Neural cell (in vitro differentiated cells): ENCODE data around the gene ATP4B. TPM values are rescaled to one million over a fixed set of nuclear protein-coding genes. Genes with fewer than 3 reads are reported as not detected.

Experiments used
- H2AFZ ChIP-seq: fragments of 200-600, 300-800 bp; sonication (generic), shearing (Covaris generic); 2 replicates; pipeline ENCODE4 v1.6.0; 2014; ENCODE audit warnings: low read depth, mild to moderate bottlenecking, antibody characterized with exemption, low read length, moderate library complexity
- H3F3A ChIP-seq: fragments of 200-600 bp; shearing (Covaris generic); 2 replicates; pipeline ENCODE4 v1.6.1; 2016; ENCODE audit warnings: mild to moderate bottlenecking, moderate library complexity, mixed read lengths, antibody characterized with exemption, low read length; ENCODE audit not compliant: insufficient read depth, poor library complexity, severe bottlenecking
- H3K27ac ChIP-seq: fragments of 200-600, 300-800 bp; sonication (generic), shearing (Covaris generic); 2 replicates; pipeline ENCODE4 v1.5.1; 2014; ENCODE audit warnings: mild to moderate bottlenecking, low read length, moderate library complexity
- H3K27me3 ChIP-seq: fragments of 300-800, 200-600 bp; sonication (generic), shearing (Covaris generic); 2 replicates; pipeline ENCODE4 v1.6.0; 2014; ENCODE audit warnings: mild to moderate bottlenecking, low read depth, low read length, moderate library complexity; ENCODE audit not compliant: insufficient read depth
- H3K36me3 ChIP-seq: fragments of 300-800, 200-600 bp; sonication (generic), shearing (Covaris generic); 2 replicates; pipeline ENCODE4 v1.5.1; 2014; ENCODE audit warnings: mild to moderate bottlenecking, antibody characterized with exemption, low read length, moderate library complexity; ENCODE audit not compliant: insufficient read depth
- H3K4me2 ChIP-seq: fragments of 300-800, 200-600 bp; sonication (generic), shearing (Covaris generic); 2 replicates; pipeline ENCODE4 v1.6.0; 2014; ENCODE audit warnings: mild to moderate bottlenecking, low read length
- H3K4me3 ChIP-seq: fragments of 300-800, 200-600 bp; sonication (generic), shearing (Covaris generic); 2 replicates; pipeline ENCODE4 v1.5.1; 2014; ENCODE audit warnings: mild to moderate bottlenecking, low read length, moderate library complexity
- H3K79me2 ChIP-seq: fragments of 200-600 bp; shearing (Covaris generic); replicated peaks from 2 replicates; pipeline ENCODE4 v1.6.0; 2014; ENCODE audit warnings: mild to moderate bottlenecking, low read length, moderate library complexity; ENCODE audit not compliant: insufficient read depth
- H3K9ac ChIP-seq: fragments of 300-800, 200-600 bp; sonication (generic), shearing (Covaris generic); 2 replicates; pipeline ENCODE4 v1.6.1; 2016; ENCODE audit warnings: mild to moderate bottlenecking, low read length, mixed read lengths
- H3K9me2 ChIP-seq: fragments of 200-600 bp; shearing (Covaris generic); 2 replicates; pipeline ENCODE4 v1.6.1; 2016; ENCODE audit warnings: mild to moderate bottlenecking, low read length, mixed read lengths; ENCODE audit not compliant: insufficient read depth
- H3K9me3 ChIP-seq: fragments of 200-600, 300-800 bp; sonication (generic), shearing (Covaris generic); 2 replicates; pipeline ENCODE4 v1.6.1; 2016; ENCODE audit warnings: mild to moderate bottlenecking, mixed run types, low read length, moderate library complexity, mixed read lengths
- H4K20me1 ChIP-seq: fragments of 200-600 bp; shearing (Covaris generic); 2 replicates; pipeline ENCODE4 v1.6.1; 2016; ENCODE audit warnings: mild to moderate bottlenecking, mixed run types; ENCODE audit not compliant: insufficient read depth
- EP300 ChIP-seq: fragments of 450-650 bp; conservative IDR thresholded peaks from 2 replicates; pipeline ENCODE4 v1.6.1; 2014; ENCODE audit warnings: antibody characterized with exemption, mild to moderate bottlenecking, moderate library complexity; ENCODE audit not compliant: poor library complexity, severe bottlenecking
- EZH2 ChIP-seq: fragments of 200-600, 300-800 bp; shearing (Covaris generic), sonication (generic); IDR thresholded peaks from 2 replicates; pipeline ENCODE4 v1.6.1; 2014; ENCODE audit warnings: antibody characterized with exemption, low read length, borderline replicate concordance, mild to moderate bottlenecking; ENCODE audit not compliant: insufficient read depth, poor library complexity, severe bottlenecking
- RAD21 ChIP-seq: fragments of 450-650 bp; conservative IDR thresholded peaks from 2 replicates; pipeline ENCODE4 v1.6.1; 2014; ENCODE audit warnings: antibody characterized with exemption, mild to moderate bottlenecking, moderate library complexity
- SMC3 ChIP-seq: fragments of 450-650 bp; conservative IDR thresholded peaks from 2 replicates; pipeline ENCODE4 v1.6.1; 2014; ENCODE audit warnings: antibody characterized with exemption, mild to moderate bottlenecking, moderate library complexity; ENCODE audit not compliant: poor library complexity
- polyA plus RNA-seq: library from polyadenylated mRNA; depleted of rRNA; stranded (reverse); fragments of >200 nt; gene quantifications from 2 replicates; pipeline ENCODE4 v1.2.3, GENCODE V29; 2014
- TF ChIP-seq, protein P1 (sequence below): fragments of 450-650 bp; IDR thresholded peaks from 2 replicates; pipeline ENCODE4 v1.5.1; 2014; ENCODE audit warnings: antibody characterized with exemption, mild to moderate bottlenecking, moderate library complexity; ENCODE audit not compliant: poor library complexity, severe bottlenecking
- TF ChIP-seq, protein P2 (sequence below): IDR thresholded peaks from 2 replicates; pipeline ENCODE4 v1.6.1; 2012; ENCODE audit warnings: borderline replicate concordance

Gene ATP4B
- polyA plus RNA-seq, 1 donor from 2014 or later, result not detected

DNA sequence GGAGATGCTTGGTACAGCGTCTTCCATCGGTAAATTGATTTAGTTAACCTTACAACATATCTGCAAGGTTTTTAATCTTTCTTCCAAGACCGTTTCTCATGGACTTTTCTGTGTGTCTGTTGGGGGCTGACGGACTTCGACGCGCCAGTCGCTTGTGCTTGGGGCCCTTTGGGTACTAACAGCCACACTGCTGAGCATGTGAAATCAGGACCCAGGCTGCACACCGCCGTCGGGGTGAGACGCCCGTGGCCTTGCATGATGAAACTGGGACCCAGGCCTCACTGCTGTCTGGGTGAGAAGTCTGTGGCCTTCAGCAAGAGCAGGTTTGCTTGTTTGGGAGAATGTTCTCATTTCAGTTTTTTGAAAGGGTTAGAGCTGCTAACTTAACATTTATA lies 9.8 kb downstream of the ATP4B start:
- Histone ChIP-seq H3F3A (no peaks in the 10 kb centered on the region), H3K79me2 (no peaks in the 10 kb centered on the region), H2AFZ (no peak overlapping the region), H3K4me2 (no peak overlapping the region), H3K27me3 (no peaks in the 10 kb centered on the region), H3K36me3 (no peaks in the 10 kb centered on the region), H4K20me1 (no peaks in the 10 kb centered on the region), H3K9me2 (no peaks in the 10 kb centered on the region), H3K9ac (no peak overlapping the region), H3K9me3 (no peaks in the 10 kb centered on the region), H3K27ac (no peak overlapping the region), H3K4me3 (no peak overlapping the region)
- no peak for TF ChIP-seq RAD21
- no peak for TF ChIP-seq SMC3
- TF ChIP-seq EP300, result no peak
- TF ChIP-seq, protein P1, sequence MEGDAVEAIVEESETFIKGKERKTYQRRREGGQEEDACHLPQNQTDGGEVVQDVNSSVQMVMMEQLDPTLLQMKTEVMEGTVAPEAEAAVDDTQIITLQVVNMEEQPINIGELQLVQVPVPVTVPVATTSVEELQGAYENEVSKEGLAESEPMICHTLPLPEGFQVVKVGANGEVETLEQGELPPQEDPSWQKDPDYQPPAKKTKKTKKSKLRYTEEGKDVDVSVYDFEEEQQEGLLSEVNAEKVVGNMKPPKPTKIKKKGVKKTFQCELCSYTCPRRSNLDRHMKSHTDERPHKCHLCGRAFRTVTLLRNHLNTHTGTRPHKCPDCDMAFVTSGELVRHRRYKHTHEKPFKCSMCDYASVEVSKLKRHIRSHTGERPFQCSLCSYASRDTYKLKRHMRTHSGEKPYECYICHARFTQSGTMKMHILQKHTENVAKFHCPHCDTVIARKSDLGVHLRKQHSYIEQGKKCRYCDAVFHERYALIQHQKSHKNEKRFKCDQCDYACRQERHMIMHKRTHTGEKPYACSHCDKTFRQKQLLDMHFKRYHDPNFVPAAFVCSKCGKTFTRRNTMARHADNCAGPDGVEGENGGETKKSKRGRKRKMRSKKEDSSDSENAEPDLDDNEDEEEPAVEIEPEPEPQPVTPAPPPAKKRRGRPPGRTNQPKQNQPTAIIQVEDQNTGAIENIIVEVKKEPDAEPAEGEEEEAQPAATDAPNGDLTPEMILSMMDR, result no peak

DNA sequence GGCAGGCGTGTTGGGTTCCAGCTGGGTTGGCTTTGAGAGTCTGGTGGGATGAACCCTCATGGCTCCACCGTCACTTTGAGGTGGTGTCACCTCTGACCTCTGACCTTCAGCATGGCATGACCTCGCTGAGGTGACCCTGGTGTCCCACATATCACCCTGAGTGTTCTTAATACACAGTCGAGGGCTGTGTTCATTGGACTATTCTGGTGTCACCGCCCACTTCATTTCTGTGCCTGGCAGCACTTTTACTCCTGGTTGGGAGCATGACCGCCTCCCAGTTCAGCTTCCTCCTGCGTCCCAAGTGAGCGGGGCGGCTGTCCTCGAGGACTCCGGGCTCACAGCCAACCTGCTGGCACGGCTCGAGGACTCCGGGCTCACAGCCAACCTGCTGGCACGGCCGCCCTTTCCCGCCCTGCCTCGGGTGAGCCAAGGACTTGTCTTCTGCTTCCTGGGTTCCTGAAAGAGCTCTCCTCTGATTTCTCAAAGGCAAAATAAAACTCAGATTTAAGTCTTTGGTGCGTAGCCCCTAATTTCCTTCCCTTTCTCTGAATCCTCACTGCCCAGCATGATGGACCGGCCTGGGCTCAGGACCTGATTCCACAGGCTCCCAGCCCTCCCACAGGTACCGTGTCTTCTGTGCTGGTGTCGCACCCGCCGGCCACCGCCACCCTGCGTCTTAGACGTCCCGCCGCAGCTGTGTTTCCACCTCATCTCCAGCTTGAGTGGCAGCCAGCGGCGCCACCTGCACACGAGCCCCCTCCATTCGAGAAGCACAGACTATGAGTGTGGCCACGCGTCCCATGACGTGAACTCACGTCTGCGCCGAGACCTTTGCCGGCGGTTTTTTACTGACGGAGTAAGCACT lies 10.4 kb downstream of the ATP4B start:
- no peak overlapping the region for H3K4me2 ChIP-seq

More for the DNA sequence above, 10.4 kb downstream of the ATP4B start:
- Histone ChIP-seq H3K27ac (no peak overlapping the region), H3K9me3 (no peaks in the 10 kb centered on the region), H3K4me3 (no peak overlapping the region), H3K9me2 (no peaks in the 10 kb centered on the region), H2AFZ (no peak overlapping the region), H3K9ac (no peak overlapping the region), H4K20me1 (no peaks in the 10 kb centered on the region), H3K27me3 (no peaks in the 10 kb centered on the region), H3K79me2 (no peaks in the 10 kb centered on the region), H3F3A (no peaks in the 10 kb centered on the region), H3K36me3 (no peaks in the 10 kb centered on the region)
- no peak for TF ChIP-seq EZH2
- TF ChIP-seq, protein P2, sequence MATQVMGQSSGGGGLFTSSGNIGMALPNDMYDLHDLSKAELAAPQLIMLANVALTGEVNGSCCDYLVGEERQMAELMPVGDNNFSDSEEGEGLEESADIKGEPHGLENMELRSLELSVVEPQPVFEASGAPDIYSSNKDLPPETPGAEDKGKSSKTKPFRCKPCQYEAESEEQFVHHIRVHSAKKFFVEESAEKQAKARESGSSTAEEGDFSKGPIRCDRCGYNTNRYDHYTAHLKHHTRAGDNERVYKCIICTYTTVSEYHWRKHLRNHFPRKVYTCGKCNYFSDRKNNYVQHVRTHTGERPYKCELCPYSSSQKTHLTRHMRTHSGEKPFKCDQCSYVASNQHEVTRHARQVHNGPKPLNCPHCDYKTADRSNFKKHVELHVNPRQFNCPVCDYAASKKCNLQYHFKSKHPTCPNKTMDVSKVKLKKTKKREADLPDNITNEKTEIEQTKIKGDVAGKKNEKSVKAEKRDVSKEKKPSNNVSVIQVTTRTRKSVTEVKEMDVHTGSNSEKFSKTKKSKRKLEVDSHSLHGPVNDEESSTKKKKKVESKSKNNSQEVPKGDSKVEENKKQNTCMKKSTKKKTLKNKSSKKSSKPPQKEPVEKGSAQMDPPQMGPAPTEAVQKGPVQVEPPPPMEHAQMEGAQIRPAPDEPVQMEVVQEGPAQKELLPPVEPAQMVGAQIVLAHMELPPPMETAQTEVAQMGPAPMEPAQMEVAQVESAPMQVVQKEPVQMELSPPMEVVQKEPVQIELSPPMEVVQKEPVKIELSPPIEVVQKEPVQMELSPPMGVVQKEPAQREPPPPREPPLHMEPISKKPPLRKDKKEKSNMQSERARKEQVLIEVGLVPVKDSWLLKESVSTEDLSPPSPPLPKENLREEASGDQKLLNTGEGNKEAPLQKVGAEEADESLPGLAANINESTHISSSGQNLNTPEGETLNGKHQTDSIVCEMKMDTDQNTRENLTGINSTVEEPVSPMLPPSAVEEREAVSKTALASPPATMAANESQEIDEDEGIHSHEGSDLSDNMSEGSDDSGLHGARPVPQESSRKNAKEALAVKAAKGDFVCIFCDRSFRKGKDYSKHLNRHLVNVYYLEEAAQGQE, result no peak
